Measurements from ENCODE around the gene ULK1.

Gene ULK1

DNA sequence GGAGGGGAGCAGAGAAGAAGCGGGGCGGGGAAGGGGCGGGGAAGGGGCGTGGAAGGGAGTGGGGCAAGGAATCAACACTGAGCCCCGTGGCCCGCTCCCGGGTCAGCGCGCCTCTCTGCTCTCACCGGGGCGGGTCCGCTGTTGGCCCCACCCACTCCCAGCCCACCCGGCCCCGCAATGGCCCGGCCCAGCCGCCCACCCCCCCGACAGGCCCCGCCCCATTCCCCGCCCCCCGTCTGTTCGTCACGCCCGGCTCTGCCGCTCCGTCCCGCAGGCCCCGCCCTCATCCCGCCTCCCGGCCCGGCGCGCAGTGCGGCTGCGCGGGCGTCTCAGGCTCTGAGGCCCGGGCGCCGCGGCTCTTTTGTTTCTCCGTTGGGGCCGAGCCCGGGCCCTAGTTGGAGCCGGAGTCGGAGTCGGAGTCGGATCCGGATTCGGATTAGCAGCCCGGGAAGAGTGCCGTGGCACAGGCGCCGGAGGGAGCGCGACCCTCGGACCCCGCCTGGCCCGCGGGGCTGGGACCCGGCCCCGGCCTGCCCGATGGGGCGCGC is at the start of gene ULK1:
Gene ULK1, plus strand, starts transcription at position 310 of the 548 bp plus-strand sequence. CDS start 380 bp downstream, outside the sequence.
- DNase-seq (ENCODE audit: low spot score) = peak; percentile 86

DNA sequence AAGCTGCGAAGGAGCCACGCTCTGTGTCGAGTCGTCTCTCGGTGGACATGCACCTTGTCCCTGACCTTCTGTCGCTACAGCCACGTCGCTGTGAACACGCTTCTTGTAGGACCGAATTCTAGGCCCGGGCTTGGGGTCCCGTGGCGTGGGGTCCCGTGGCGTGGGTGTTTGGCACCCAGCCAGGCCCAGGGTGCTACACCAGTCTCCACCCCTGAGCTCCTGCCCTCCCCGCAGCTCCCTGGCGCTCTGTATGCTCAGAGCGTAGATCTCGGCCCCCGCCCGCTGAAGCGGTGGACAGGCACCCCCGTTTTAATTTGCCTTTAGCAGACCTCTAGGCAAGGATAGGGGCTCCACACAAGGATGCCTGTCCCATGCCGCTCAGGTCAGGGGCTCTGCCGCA is 49.8 kb upstream of the ULK1 start:
- DNase-seq (ENCODE audit: low spot score) = no peak

DNA sequence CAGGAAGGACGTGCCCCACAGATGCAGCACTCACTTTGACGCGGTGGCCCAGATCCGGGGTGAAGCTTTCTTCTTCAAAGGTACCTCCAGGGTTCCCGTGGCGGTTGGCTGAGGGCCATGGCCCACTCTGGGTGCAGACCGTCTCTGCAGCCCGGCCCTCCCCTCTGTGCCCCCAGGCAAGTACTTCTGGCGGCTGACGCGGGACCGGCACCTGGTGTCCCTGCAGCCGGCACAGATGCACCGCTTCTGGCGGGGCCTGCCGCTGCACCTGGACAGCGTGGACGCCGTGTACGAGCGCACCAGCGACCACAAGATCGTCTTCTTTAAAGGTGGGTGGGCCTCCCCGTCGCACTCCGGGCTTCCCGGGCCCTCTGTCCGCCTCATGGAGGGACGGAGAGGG is 49.3 kb upstream of the ULK1 start:
- no peak for DNase-seq (ENCODE audit: low spot score)

GRCh38 chr12:131847456-131847855 is 47.0 kb upstream of the ULK1 start:
- no peak for DNase-seq (ENCODE audit: low spot score)

DNA sequence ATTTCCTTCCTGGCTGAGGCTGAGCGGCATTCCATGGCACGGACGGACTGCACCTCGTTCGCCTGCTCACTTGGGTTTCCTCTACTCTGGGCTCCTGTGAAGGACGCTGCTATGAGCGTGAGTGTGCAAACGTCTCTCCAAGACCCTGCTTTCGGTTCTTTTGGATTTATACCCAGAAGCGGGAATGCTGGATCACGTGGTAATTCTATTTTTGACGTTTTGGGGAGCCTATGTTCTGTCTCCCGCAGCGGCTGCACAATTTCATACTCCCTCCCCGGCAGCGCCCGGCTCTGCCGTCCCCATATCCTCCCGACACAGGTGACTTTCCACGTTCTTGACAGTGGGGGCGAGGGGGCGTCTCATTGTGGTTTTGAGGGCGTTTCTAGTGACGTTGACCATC is 45.7 kb upstream of the ULK1 start:
- no peak for DNase-seq (ENCODE audit: low spot score)

DNA sequence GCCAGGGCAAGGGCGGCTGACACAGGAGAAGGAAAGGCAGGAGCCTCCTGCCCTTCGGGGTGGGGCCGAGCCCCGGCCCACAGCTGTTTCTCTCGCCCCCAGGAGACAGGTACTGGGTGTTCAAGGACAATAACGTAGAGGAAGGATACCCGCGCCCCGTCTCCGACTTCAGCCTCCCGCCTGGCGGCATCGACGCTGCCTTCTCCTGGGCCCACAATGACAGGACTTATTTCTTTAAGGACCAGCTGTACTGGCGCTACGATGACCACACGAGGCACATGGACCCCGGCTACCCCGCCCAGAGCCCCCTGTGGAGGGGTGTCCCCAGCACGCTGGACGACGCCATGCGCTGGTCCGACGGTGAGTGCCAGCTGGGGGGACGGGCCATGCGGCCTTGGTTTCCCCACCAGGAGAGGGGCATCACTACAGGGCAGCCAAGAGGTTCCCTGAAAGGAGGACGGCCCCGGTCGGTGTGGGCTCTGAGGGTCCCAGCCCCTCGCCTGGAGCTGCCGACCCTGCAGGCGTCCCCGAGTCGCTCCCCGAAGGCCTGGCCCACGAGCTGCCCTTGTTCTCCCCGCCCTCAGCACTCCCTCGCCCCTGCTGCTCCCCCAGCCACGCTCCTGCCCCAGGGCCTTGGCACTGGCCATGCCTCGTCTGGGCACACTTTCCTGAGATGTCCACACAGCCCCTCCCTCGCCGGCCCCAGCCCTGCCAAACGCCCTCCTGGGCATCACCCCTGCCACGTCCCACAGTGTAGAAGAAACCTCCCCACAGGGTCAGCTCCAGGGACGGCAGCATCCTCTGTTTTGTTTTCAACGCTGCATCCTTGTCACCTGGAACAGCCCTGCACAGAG is 44.5 kb upstream of the ULK1 start:
- no peak for DNase-seq (ENCODE audit: low spot score)

DNA sequence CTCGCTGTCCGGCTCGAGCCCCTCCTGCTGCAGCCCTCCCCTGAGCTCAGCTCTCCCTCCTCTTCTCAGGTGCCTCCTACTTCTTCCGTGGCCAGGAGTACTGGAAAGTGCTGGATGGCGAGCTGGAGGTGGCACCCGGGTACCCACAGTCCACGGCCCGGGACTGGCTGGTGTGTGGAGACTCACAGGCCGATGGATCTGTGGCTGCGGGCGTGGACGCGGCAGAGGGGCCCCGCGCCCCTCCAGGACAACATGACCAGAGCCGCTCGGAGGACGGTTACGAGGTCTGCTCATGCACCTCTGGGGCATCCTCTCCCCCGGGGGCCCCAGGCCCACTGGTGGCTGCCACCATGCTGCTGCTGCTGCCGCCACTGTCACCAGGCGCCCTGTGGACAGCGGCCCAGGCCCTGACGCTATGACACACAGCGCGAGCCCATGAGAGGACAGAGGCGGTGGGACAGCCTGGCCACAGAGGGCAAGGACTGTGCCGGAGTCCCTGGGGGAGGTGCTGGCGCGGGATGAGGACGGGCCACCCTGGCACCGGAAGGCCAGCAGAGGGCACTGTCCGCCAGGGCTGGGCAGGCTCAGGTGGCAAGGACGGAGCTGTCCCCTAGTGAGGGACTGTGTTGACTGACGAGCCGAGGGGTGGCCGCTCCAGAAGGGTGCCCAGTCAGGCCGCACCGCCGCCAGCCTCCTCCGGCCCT is 43.4 kb upstream of the ULK1 start:
- DNase-seq (ENCODE audit: low spot score) = peak; percentile 71

- DNase-seq (ENCODE audit: low spot score) = no peak
These were observed 42.5 kb upstream of the ULK1 start for GRCh38 chr12:131851741-131852550.

DNA sequence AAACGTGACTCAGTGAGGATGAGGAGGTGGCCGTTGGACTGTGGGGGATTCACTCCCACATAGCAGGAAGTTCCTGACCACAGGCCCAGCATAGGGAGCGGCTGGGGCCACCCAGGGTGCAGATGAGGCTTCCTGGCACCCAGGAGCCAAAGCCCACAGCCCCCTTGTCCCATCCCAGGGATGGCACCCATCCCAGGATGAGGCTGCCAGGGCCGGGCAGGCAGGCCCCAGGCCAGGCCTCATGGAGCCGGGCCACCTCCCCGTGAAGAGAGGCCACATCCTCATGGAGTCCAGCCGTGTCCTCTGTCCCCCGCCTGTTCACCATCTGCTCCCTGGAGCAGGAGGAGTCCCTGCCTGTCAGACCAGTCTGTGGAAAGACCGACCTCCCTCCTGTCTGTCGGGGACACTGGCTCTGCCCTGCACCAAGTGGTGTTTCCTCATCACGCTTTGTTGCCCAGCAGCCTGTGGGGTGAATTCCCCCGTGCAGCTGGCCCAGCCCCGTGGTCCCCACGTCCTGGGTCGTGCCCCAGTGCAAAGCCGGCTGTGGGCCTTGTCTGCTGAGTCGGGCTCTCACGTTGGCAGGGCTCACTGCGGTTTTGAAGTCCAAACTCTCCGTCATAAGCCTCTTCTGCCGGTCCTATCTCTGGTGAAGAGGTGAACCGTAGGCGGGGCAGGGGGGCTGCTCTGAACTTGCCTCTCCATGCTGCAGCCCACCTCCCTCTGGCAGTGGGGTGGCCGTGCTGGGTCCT is 41.7 kb upstream of the ULK1 start:
- peak; percentile 72 for DNase-seq (ENCODE audit: low spot score)

DNA sequence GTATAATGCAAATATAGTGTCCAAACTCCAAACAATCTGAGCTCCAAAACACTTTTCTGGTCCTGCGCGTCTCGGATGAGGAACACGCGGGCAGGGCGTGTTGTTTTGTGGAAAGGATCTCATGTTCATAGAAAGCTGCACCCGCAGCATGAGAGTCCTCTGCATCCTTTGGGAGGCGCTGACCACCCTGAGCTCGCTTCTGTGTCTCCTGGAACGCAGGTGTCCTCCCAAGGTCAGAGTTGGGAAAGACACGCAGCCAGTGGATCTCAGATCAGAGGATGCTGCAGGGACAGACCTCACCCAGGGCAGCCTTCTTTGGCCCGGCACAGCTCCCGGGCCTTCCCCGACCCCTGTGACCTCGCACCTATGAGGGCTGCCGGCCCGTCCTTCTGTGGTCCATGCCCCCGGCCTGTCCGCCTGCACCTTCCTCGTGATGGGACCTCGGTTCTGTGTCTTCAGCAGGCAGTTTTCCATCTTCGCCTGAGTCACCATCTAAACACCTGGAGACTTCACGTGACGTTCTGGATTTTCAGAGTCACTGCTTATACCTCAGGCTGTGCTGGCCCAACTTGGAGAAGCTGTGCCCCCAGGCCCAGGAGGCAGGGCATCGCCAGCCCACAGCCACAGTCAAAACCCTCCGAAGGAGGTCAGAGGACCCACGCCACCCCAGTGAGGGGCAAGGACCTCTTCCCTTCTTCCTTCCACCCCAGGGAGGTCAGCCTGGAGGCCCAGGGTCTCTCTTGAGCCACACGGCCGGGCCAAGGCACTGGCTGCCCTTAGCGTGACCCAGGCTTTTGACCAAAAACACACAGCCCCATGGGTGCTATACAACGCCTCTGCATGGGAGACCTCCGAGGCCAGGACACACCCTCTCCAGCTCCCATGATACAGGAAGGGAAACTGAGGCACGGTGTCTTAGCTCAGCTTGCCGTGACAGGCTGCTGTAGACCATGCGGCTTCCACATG is 40.3 kb upstream of the ULK1 start:
- DNase-seq (ENCODE audit: low spot score) = no peak

GRCh38 chr12:131854861-131855476 is 39.5 kb upstream of the ULK1 start:
- DNase-seq (ENCODE audit: low spot score) = no peak

DNA sequence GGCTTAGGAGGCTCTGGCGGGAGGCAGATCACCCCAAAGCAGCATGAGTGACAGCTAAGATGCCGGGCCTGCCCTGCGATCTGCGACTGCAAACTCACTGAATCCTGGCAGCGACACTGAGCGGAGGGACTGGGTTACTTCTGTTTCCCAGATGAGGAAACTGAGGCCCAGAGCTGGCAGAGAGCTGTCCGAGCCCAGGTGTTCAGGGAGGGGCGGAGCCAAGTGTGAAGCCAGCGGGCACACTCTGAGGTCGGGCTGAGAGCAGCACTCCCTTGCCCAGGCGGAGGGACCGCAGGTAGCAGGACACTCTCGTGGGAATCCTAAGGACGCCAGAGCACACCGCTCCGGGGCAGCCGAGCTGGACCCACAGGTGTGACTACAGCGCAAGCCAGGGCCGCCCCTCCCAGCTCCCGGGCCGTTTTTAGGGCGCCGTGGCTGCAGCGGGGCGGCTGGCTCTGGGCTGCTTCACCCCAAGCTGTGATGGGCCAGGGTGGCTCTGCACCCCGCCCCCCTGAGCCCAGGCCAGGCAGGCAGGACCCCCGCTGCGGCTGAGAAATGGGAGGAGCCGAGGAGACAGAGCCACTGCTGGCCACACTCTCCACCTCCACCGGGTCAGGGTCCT is 38.8 kb upstream of the ULK1 start:
- no peak for DNase-seq (ENCODE audit: low spot score)

- no peak for DNase-seq (ENCODE audit: low spot score)
These were observed 37.9 kb upstream of the ULK1 start for GRCh38 chr12:131856366-131857097.

GRCh38 chr12:131857908-131858850 is 36.2 kb upstream of the ULK1 start:
- no peak for DNase-seq (ENCODE audit: low spot score)

DNA sequence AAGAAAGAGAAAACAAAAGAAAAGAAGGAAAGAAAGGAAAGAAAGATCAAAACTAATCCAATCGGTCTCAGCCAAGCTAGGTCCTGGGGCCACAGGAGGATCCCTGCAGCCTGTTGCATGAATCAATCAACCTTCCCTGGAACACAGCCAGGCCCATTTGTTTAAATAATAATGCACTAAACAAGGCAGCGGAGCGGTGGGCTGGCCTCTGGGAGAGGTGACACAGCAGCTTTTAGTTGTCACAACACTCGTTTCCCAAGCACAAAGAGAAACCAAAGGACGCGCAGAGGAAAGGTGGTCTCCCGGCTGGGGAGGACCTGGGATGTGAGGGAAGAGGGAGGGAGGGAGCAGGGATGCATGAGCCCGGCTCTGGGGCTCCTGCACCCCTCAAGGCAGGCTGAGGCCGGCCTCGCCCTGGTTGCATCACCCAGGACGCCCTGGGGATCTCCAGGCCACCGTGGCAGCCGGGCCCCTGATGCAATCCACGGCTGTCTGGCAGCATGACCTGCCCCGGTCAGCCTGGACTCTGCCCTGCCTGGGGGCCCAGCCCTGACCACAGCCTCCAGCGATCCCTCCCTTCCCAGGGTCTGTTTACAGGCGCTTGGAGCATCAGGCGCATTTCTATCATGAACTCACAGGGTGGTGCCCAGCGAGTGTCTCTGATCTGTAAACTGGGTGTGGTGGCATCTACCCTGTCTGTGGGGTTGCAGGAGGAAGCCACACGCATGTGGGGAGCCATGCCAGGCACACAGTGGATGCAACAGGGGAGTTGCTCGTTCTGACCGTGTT is 33.8 kb upstream of the ULK1 start:
- no peak for DNase-seq (ENCODE audit: low spot score)

GRCh38 chr12:131861261-131862083 is 33.0 kb upstream of the ULK1 start:
- DNase-seq (ENCODE audit: low spot score) = no peak
